Activated B cell treated with CpG ODN at 0.5 μM for 24 hours (primary cell): ENCODE data around the gene AQP5. TPM values are rescaled to one million over a fixed set of nuclear protein-coding genes. Genes with fewer than 3 reads are reported as not detected.
"Not testable (repeated sequence)": the region's sequence is repeated elsewhere in the genome, so short reads cannot be mapped to it uniquely, and the experiment has no call there.

ENCODE experiments used
- ATAC-seq: fragments of 200-7000 bp; cut with Tn5 transposase; one replicate; pipeline ENCODE4 v1.10.0; 2021; ENCODE audit warnings: low read depth, mild to moderate bottlenecking, moderate library complexity
- CTCF ChIA-PET: fragments of 350-600 bp; sonication (Branson Sonifier 250); formaldehyde crosslinking; loops from one replicate; lab custom pipeline; 2021; ENCODE audit warnings: antibody characterized with exemption; lab: Charles Lee
- POLR2A ChIA-PET: fragments of 350-600 bp; sonication (Branson Sonifier 250); formaldehyde crosslinking; loops from one replicate; lab custom pipeline; 2021; ENCODE audit warnings: antibody characterized with exemption; lab: Charles Lee
- DNase-seq: peaks from one replicate; pipeline ENCODE4 v3.0.0; 2022
- H3K27ac Mint-ChIP-seq: one replicate; pipeline ENCODE4 v1.8.0; 2020; ENCODE audit warnings: mixed read lengths
- H3K27me3 Mint-ChIP-seq: one replicate; pipeline ENCODE4 v1.8.0; 2021; ENCODE audit warnings: mixed read lengths
- H3K36me3 Mint-ChIP-seq: one replicate; pipeline ENCODE4 v1.8.0; 2021; ENCODE audit warnings: low read depth, mixed read lengths
- H3K4me1 Mint-ChIP-seq: one replicate; pipeline ENCODE4 v1.8.0; 2021; ENCODE audit warnings: mixed read lengths
- H3K4me3 Mint-ChIP-seq: one replicate; pipeline ENCODE4 v1.8.0; 2020; ENCODE audit warnings: mild to moderate bottlenecking, mixed read lengths
- H3K9me3 Mint-ChIP-seq: one replicate; pipeline ENCODE4 v1.8.0; 2020; ENCODE audit warnings: mixed read lengths
- intact Hi-C: fragments of 100-400 bp; cut with micrococcal nuclease; formaldehyde crosslinking; loops from one replicate; pipeline ENCODE4 v1.15.1; 2024
- total RNA-seq: library from RNA; stranded (reverse); gene quantifications from 2 replicates; pipeline ENCODE4 v1.2.3, GENCODE V29; 2022
- TF ChIP-seq, protein P1 (sequence below): fragments of 200-600 bp; IDR thresholded peaks from one replicate; pipeline ENCODE4 v1.8.0; 2022; ENCODE audit warnings: antibody characterized with exemption, mild to moderate bottlenecking

Gene AQP5
- total RNA-seq, 1 donor from 2014 or later = not detected

DNA sequence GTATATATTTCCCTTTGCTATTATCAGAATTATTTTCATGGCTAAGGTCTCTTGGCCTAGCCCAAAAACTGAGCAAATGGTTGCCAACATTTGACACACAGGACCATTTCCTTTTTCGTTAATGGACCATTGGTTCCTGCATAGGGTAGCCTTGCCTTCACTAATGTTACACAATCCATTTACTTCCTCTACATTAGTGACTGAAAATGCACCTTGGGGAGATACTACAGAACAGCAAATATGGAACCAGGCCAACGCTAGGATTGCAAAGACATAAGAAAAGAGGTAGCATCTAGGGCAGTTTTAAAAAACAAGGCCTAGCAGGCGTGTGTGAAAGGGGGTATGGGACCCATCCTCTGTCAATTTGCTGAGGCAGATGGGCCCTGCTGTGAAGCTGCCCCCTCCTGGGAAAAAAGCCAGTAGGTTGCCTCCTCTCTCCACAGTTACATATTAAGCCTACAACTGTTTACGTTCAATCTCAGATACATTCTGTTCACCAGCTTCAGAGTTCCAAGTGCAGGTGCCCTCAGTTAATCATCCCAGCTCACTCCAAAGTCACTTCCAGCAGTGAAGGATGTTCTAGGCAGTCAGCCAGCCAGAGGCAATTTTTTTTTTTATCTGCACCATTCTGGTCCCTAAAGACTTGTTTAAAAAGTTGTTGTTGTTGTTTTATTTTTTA, 26.1 kb downstream of the AQP5 start:
- no peak overlapping the region for H3K27ac Mint-ChIP-seq
- peaks cover 25% of the 10 kb centered on the region for H3K36me3 Mint-ChIP-seq
- DNase-seq (no peak), ATAC-seq (no peak)
- intact Hi-C loops = no loop called here
- H3K4me3 Mint-ChIP-seq = no peak overlapping the region
- ChIA-PET CTCF (no interaction called here), POLR2A (no interaction called here)
- H3K9me3 Mint-ChIP-seq = no peaks in the 10 kb centered on the region
- no peaks in the 10 kb centered on the region for H3K27me3 Mint-ChIP-seq
- TF ChIP-seq, protein P1, sequence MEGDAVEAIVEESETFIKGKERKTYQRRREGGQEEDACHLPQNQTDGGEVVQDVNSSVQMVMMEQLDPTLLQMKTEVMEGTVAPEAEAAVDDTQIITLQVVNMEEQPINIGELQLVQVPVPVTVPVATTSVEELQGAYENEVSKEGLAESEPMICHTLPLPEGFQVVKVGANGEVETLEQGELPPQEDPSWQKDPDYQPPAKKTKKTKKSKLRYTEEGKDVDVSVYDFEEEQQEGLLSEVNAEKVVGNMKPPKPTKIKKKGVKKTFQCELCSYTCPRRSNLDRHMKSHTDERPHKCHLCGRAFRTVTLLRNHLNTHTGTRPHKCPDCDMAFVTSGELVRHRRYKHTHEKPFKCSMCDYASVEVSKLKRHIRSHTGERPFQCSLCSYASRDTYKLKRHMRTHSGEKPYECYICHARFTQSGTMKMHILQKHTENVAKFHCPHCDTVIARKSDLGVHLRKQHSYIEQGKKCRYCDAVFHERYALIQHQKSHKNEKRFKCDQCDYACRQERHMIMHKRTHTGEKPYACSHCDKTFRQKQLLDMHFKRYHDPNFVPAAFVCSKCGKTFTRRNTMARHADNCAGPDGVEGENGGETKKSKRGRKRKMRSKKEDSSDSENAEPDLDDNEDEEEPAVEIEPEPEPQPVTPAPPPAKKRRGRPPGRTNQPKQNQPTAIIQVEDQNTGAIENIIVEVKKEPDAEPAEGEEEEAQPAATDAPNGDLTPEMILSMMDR = no peak
- H3K4me1 Mint-ChIP-seq = no peaks in the 10 kb centered on the region

DNA sequence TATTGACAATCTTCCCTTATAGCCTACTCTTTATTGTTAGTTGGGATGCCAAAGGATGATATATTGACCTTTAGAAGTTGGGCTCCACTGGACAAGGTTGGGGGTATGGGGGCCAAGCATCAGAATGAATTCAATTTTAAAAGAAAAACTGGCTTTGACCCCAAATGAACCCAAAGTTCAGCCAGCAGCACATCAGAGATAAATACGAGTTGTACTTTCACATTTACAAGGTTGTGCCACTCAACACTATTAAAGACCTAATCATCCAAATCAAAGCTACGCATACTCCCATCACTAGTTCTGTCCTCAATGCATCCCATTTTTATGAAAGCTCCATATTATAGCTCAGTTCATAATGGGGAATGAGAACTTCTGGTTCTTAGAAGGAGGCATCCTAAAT, 27.7 kb downstream of the AQP5 start:
- H3K9me3 Mint-ChIP-seq, H3K27me3 Mint-ChIP-seq, ATAC-seq, H3K4me3 Mint-ChIP-seq, H3K4me1 Mint-ChIP-seq, POLR2A ChIA-PET, DNase-seq, intact Hi-C loops, H3K27ac Mint-ChIP-seq: not testable (repeated sequence)
- peaks cover 38% of the 10 kb centered on the region for H3K36me3 Mint-ChIP-seq
- CTCF ChIA-PET = interaction anchor here (0.9 kb wide), 1 partner anchor 20 kb away, joined by 3 read pairs; no protein-coding TSS in a partner anchor

DNA sequence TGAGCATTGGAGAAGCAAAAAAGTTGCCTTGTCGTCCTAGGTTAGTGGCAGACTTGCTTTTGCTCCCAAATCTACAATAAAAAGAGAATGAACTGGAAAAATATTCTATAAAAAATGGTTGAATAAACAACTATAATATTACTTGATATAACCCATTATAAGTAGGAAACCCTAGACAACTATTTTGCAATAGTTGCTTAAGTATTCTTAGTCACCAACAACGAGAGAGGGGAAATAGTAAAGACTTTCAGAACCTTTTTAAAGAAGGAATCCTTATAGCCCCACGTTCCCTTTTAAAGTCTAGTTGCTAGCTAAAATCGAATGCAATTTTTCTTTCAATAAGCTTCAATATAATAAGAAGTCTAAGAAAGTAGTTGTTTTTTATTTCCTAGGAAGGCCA, 28.6 kb downstream of the AQP5 start:
- Mint-ChIP-seq H3K36me3 (peaks cover 45% of the 10 kb centered on the region), H3K4me3 (no peak overlapping the region), H3K27me3 (no peaks in the 10 kb centered on the region), H3K9me3 (no peaks in the 10 kb centered on the region), H3K4me1 (no peaks in the 10 kb centered on the region), H3K27ac (no peak overlapping the region)
- intact Hi-C loops = no loop called here
- ATAC-seq (no peak), DNase-seq (no peak)
- TF ChIP-seq, protein P1 = no peak
- POLR2A ChIA-PET = no interaction called here
- CTCF ChIA-PET = no interaction called here

DNA sequence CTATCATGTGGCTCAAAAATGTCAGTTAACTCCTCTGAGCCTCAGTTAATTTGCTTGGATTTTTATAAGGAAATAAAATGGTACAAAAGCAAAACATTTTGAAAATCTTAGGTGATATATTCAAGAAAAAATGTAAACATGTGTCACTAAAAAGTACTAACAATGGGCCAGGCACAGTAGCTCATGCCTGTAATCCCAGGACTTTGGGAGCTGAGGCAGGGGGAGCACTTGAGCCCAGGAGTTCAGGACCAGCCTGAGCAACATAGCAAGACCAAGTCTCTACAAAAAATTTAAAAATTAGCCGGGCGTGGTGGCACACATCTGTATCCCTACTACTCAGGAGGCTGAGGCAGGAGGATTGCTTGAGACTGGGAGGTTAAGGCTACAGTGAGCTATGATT, 36.8 kb downstream of the AQP5 start:
- Mint-ChIP-seq H3K9me3 (no peaks in the 10 kb centered on the region), H3K4me3 (no peak overlapping the region), H3K4me1 (no peaks in the 10 kb centered on the region), H3K27ac (no peak overlapping the region), H3K36me3 (peaks cover 39% of the 10 kb centered on the region), H3K27me3 (no peaks in the 10 kb centered on the region)
- TF ChIP-seq, protein P1 = no peak
- POLR2A ChIA-PET = no interaction called here
- ATAC-seq (no peak), DNase-seq (no peak)
- CTCF ChIA-PET = no interaction called here
- intact Hi-C loops = no loop called here

DNA sequence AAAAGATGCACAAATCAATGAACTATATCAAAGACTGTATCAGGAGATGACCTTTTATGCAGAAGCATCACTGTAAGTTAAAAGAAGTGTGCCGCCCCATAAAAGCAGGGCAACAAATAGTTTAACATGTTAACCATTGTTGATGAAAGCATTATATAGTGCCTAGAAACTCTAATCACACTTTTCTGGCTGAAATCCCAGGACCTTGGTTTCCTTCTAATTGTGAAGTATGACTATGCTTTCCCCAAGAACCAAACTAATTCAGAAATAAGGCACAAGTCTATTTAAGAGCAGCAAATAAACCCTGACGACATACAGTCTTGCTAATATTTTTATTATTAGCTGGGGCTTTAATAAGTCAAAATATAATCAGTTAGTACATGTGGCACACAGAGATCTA, 41.9 kb downstream of the AQP5 start:
- ChIA-PET CTCF (interaction anchor here (0.8 to 0.9 kb wide), 2 partner anchors 14 to 53 kb away, joined by 3 to 4 read pairs; no protein-coding TSS in a partner anchor), POLR2A (no interaction called here)
- Mint-ChIP-seq H3K27me3 (no peaks in the 10 kb centered on the region), H3K9me3 (no peaks in the 10 kb centered on the region), H3K4me3 (no peak overlapping the region), H3K36me3 (peaks cover 31% of the 10 kb centered on the region), H3K4me1 (peaks cover 15% of the 10 kb centered on the region), H3K27ac (no peak overlapping the region)
- ATAC-seq (no peak), DNase-seq (no peak)
- intact Hi-C loops = no loop called here
- TF ChIP-seq, protein P1 = no peak
